BJ (cell line): ENCODE results near the gene SULT1C3. TPM values are rescaled to one million over a fixed set of nuclear protein-coding genes. Genes with fewer than 3 reads are reported as not detected.

Experiments
- CTCF ChIA-PET: fragments of 350-600 bp; formaldehyde crosslinking; extraction: SDS; loops from one replicate; lab custom pipeline; 2021; ENCODE audit warnings: antibody characterized with exemption, inconsistent platforms; lab: Yijun Ruan, JAX
- POLR2A ChIA-PET: fragments of 300-600 bp; sonication (Branson Sonifier 250); formaldehyde crosslinking; extraction: SDS; loops from one replicate; lab custom pipeline; 2021; ENCODE audit warnings: antibody characterized with exemption; lab: Charles Lee
- DNase-seq: peaks from one replicate; pipeline ENCODE4 v3.0.0-alpha.2; 2011; ENCODE audit warnings: low read depth
- H3K27me3 ChIP-seq: 2 replicates; pipeline ENCODE4 v1.6.0; 2011; ENCODE audit warnings: low read length; ENCODE audit not compliant: control insufficient read depth, insufficient read depth
- H3K36me3 ChIP-seq: 2 replicates; pipeline ENCODE4 v1.5.1; 2011; ENCODE audit warnings: low read length; ENCODE audit not compliant: control insufficient read depth, insufficient read depth
- H3K4me3 ChIP-seq: 2 replicates; pipeline ENCODE4 v1.5.1; 2011; ENCODE audit warnings: low read depth, mild to moderate bottlenecking, control low read depth, low read length
- CTCF ChIP-seq: IDR thresholded peaks from 2 replicates; pipeline ENCODE4 v1.5.1; 2011; ENCODE audit warnings: low read depth, mild to moderate bottlenecking, control low read depth, inconsistent platforms, low read length, moderate library complexity; ENCODE audit not compliant: insufficient read depth
- polyA plus RNA-seq: library from polyadenylated mRNA; depleted of rRNA; stranded (reverse); fragments of >200 nt; gene quantifications from 2 replicates; pipeline ENCODE4 v1.2.3, GENCODE V29; 2011

The SULT1C3 gene
- polyA plus RNA-seq, 1 experiment: not detected

DNA sequence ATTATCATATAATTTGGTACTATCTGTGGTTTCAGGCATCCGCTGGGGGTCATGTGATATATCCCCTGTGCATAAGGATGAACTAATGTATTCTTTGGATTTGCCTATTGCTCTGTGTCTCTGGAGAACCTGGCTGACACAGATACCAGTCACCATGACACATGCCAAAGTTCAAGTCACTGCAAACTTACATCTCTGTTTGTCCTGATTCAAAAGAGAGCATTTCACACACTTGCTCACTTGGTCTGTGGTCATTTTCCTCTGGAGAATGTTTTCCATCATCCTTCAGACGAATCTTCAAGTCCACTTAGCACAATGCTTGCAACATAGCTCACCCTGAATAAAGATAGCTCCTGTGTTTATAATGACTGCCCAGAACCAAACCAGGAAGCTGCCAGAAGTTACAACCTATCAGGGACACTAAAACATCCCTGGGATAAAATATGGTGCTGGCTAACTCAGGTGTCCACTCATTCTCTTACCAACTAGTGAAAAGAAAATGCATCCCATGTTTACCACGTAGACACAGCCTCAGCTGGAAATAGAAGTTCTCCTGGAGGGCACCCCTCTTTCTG is 18.1 kb downstream of the SULT1C3 start:
- H3K36me3 ChIP-seq: no peaks in the 10 kb centered on the region

DNA sequence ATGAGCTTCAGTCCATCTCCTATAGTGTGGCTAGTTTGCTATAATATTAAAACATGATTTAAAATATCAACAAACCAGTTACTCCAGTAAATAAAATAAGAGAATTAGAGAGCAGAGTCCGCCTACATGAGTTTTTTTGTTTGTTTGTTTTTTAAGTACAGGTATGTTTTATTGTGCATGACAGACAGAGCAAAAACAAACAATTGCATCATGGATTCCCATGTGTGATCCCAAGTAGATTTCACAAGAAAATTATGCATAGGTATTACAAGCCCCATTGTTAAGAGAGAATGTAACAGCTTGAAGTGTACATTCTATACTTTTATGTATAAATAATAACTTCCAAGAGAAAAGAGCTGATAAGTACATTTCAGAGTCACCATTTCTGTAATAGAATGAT is 21.0 kb downstream of the SULT1C3 start:
- no peak overlapping the region for H3K4me3 ChIP-seq
- TF ChIP-seq CTCF: no peak
- no peaks in the 10 kb centered on the region for H3K36me3 ChIP-seq
- CTCF ChIA-PET: no interaction called here
- DNase-seq: no peak
- H3K27me3 ChIP-seq: peaks cover 3% of the 10 kb centered on the region; the same call in 1 of the 2 replicates
- POLR2A ChIA-PET: no interaction called here

More for the DNA sequence above, 18.1 kb downstream of the SULT1C3 start:
- Histone ChIP-seq H3K27me3 (peaks cover 3% of the 10 kb centered on the region; the same call in 1 of the 2 replicates), H3K4me3 (no peak overlapping the region)
- ChIA-PET CTCF (no interaction called here), POLR2A (no interaction called here)
- no peak for DNase-seq
- no peak for TF ChIP-seq CTCF

- no peak overlapping the region for H3K4me3 ChIP-seq
- H3K27me3 ChIP-seq: peaks cover 2% of the 10 kb centered on the region; the same call in 1 of the 2 replicates
- CTCF ChIA-PET: no interaction called here
- no peaks in the 10 kb centered on the region for H3K36me3 ChIP-seq
- no peak for TF ChIP-seq CTCF
- POLR2A ChIA-PET: no interaction called here
- DNase-seq: no peak
Observed at GRCh38 chr2:108262036-108262435, 22.3 kb downstream of the SULT1C3 start.

GRCh38 chr2:108263401-108263800 is 23.6 kb downstream of the SULT1C3 start:
- no peak overlapping the region for H3K4me3 ChIP-seq
- CTCF ChIA-PET: no interaction called here
- no peak for TF ChIP-seq CTCF
- POLR2A ChIA-PET: no interaction called here
- no peaks in the 10 kb centered on the region for H3K36me3 ChIP-seq
- peaks cover 2% of the 10 kb centered on the region; the same call in 1 of the 2 replicates for H3K27me3 ChIP-seq
- no peak for DNase-seq

GRCh38 chr2:108266218-108266617 is 26.4 kb downstream of the SULT1C3 start:
- no peak overlapping the region for H3K4me3 ChIP-seq
- TF ChIP-seq CTCF: no peak
- no peak for DNase-seq
- ChIA-PET CTCF (interaction anchor here (0.9 kb wide), 1 partner anchor 9 kb away, joined by 3 read pairs; no protein-coding TSS in a partner anchor), POLR2A (no interaction called here)
- no peaks in the 10 kb centered on the region for H3K36me3 ChIP-seq
- H3K27me3 ChIP-seq: no peaks in the 10 kb centered on the region; the same call in 1 of the 2 replicates
